ENCODE results near the gene CLEC4M.

The CLEC4M gene

DNA sequence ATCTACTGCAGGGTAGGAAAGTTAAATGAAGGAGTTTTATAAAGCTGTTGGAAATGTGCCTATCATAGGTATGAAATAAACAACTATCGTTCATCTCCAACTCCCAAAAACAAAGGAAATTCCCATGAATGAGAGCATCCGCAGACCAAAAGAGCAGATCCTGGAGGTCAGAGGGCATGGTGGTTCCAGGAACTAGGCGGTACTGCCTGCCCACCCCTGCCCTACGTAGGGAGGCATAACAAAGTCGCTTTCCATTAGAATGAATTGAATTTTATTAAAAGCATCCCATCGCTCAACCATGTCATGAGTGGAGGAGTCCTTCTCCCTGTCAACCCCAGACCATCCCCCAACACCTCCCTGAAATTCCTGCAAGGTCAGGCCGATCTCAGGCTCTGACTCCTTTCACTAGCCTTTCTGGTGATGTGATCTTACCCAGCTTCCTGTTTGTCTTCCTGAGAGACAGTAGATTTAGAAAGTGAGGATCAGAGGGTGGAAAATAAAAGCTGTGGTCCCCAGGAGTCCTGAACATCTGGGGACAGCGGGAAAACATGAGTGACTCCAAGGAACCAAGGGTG, at the start of gene CLEC4M:
Gene CLEC4M, plus strand, starts transcription at position 525 of the 575 bp plus-strand sequence. Its CDS starts 24 bp downstream, at position 549.
- DNase-seq: no peak

- DNase-seq: no peak
Measured at GRCh38 chr19:7715671-7716070, 47.4 kb upstream of the CLEC4M start.

GRCh38 chr19:7716762-7717161, 46.3 kb upstream of the CLEC4M start:
- DNase-seq: no peak

GRCh38 chr19:7718668-7719067, 44.4 kb upstream of the CLEC4M start:
- DNase-seq: no peak

- DNase-seq: no peak
Measured at GRCh38 chr19:7720351-7720750, 42.7 kb upstream of the CLEC4M start.

DNA sequence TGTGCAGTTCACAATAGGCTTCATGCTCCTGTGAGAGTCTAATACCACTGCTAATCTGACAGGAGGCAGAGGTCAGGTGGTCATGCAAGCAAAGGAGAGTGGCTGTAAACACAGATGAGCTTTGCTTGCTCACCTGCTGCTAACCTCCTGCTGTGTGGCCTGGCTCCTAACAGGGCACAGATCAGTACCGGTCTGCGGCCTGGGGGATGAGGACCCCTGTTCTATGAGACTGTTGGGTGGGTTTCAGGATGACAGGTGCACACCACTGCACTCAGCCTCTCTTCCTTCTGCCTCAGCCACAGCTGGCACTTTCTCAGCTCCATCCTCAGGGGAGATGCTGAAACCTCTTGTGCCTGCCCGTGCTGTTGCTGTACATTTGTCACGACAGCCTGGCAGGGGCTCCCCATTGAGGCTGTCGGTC, 40.8 kb upstream of the CLEC4M start:
- no peak for DNase-seq

- DNase-seq: no peak
Measured at GRCh38 chr19:7725791-7726190, 37.3 kb upstream of the CLEC4M start.

- no peak for DNase-seq
Measured at GRCh38 chr19:7729211-7729610, 33.8 kb upstream of the CLEC4M start.

DNA sequence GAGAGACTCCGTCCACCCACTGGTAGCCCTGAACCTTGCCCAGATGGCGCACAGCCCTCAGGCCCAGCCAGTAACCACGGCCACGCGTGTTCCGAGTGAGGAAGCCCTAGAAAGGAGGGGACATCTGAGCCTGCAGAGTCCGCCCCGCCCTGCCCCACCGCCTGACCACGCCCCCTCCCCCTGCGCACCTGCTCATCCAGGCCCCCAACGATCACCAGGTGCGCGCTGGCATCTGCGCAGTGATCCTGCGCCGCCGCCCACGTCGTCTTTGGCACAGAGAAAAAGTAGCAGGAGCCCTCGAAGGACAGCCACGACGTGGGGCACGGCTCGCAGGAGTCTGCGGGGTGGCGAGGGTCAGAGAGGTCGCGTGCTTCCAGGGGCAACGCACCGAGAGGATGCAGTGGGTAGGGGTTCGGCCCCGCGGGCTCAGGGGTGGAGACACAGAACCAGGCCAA, 33.2 kb upstream of the CLEC4M start:
- DNase-seq: no peak

DNA sequence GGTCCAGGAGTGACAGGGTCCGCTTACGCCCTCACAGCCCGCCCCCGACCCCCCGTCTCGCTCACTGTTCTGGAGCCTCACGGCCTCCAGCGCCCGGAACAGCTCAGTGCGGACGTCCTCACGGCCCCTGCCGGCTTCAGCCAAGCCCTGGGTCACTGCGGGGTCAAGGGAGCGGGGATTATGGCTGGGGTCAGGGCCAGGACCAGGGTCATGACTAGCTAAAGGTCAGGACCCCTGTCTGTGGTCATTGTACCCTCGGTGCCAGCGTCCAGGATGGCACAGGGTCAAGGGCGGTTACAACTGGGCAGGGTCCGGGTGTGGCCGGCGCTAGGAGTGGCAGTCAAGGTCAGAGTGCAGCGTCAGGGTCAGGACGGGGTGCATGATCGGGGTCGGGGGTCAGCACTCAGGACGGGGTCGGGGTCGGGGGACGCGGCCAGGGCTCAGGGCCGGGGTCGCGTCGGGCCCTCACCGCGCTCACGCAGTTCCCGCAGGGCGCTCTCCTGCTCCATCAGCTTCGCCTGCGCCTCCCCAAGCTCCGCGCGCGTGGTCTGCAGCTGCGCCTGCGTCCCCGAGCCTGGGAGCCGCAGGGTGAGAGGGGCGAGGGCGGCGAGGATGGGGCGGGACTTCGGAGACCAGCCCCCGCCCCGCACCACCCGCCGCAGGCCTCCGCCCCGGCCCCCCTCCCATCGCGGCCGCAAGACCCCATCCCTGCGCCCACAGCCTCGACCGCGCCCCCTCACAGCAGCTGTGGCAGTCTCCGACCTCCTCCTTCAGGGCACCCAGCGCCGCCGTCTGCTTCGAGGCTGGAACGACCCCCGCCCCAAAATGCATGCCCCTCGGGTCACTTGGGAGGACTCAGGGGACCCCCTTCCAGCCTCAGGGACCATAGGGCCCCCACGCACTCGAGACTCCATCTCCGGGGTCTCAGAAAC, 32.5 kb upstream of the CLEC4M start:
- no peak for DNase-seq

DNA sequence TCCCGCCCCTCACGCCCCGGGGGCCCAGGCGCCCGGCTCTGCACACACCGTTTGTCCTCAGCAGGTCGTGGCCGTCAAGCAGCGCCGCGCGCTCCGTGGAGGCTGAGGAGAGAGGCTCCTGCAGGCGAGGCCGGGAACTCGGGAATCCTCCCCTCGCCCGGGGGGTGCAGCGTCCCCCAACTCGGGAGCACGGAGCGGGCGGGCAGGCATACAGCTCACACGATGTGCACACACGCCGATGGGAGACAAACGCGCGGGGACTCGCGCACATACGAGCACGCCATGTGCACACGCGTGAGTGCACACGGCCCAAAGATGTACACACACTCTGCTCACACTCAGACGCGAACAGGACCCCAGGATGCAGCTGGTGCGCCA, 31.8 kb upstream of the CLEC4M start:
- no peak for DNase-seq

- DNase-seq: no peak
Measured at GRCh38 chr19:7731615-7732014, 31.4 kb upstream of the CLEC4M start.

- DNase-seq: no peak
Measured at GRCh38 chr19:7732045-7732444, 31.0 kb upstream of the CLEC4M start, which contains the start of gene CLEC4G. Gene CLEC4G (minus strand): TSS chr19:7732110. CDS start chr19:7732102, 8 bp downstream.

DNA sequence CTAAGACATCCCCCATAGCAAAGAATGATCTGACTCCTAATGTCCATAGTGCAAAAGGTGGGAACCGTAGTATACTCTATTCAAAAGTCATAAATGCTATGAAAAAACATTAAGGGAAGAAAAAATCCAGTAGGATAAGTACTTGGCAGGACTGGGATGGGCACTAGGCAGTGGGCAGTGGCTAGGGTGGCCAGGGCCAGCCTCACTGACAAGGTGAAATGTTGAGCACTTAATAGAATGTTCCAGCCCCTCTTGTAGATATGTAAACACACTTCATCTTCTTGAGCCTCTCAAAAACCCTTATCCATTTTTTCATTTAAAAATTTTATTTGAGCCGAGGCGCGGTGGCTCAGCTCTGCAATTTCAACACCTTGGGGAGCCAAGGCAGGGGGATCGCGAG, 29.7 kb upstream of the CLEC4M start:
- no peak for DNase-seq

- no peak for DNase-seq
Measured at GRCh38 chr19:7734220-7735203, 28.5 kb upstream of the CLEC4M start.

DNA sequence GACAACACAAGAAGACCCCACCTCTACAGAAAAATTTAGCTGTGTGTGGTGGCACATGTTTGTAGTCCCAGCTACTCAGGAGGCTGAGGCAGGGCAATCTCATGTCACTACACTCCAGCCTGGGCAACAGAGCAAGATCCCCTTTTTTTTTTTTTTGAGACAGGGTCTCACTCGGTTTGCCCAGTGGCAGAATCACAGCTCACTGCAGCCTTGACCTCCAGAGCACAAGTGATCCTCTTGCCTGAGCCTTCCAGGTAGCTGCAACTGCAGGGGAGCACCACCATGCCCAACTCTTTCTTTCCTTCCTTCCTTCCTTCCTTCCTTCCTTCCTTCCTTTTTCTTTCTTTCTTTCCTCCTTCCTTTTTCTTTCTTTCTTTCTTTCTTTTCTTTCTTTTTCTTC, 26.9 kb upstream of the CLEC4M start:
- DNase-seq: no peak

GRCh38 chr19:7737215-7737614, 25.8 kb upstream of the CLEC4M start:
- DNase-seq: no peak

GRCh38 chr19:7738023-7738422, 25.0 kb upstream of the CLEC4M start:
- DNase-seq: no peak

DNA sequence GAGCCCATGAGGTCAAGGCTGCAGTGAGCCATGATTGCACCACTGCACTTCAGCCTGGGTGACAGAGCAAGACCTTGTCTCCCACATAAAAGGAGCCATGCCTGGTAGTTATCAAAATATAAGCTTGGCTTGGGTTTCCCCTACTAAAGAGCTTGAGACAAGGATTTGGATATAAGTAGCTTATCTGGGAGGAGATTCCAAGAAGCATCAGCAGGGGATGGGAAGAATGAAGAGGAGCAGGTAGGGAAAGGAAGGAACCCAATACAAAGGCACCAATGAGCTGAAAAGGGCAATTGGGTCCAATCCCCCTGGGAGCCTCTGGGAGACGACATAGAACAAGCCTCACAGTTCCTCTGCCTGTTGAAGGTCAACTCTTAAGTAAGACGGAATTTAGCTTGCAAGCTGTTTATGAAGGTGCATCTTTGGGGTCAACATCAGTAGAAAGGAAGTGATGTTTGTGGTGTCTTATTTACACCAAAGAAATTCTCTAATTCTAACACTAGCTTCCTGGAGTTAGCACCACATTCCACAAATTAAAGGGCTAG, 23.8 kb upstream of the CLEC4M start:
- no peak for DNase-seq

GRCh38 chr19:7739801-7740681, 23.0 kb upstream of the CLEC4M start:
- DNase-seq: no peak

- DNase-seq: no peak
Measured at GRCh38 chr19:7740682-7741054, 22.4 kb upstream of the CLEC4M start.

DNA sequence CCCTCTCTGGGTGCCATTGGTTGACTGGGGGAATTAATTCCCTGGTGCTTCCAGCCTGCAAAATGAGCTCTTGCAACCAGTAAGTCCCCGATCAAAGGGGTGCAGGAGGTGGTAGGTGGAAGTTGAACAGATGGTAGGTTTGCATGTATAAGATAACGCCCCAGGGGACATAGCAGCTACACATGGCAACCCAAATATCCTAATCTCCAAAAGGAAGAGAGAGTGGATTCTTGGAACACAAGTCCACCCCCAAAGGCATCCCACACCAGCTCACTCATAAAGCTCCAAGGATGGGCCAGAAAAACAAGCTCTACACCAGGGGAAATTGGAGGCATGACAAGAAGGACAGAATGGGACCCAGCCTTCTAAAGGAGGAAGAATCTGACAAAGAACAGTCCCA, 20.5 kb upstream of the CLEC4M start:
- no peak for DNase-seq
